ENCODE results near the gene BTN3A1.

Gene BTN3A1

DNA sequence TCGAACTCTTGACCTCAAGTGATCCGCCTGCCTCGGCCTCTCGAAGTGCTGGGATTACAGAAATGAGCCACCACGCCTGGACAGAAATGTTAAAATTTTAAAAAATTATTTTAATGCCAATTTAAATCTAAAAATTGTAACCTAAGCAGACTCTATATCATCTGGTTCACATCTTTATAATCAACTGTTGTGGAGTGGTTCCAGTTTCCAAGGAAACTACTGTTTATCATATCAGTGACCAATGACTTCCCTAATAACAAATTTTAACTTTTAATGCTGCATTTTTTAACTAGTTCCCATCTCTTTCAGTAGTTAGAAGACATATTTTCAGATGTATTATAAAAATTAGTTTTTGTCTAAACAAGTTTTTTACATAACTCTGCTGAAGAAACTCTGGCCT, 42.3 kb upstream of the BTN3A1 start:
- H3K4me3 ChIP-seq (ENCODE audit: low read depth, low read length) = no peak overlapping the region
- no peak for DNase-seq (ENCODE audit: low read depth)
- TF ChIP-seq, protein P1, sequence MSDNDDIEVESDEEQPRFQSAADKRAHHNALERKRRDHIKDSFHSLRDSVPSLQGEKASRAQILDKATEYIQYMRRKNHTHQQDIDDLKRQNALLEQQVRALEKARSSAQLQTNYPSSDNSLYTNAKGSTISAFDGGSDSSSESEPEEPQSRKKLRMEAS (IDR thresholded peaks at IDR 0.05; ENCODE audit: low read depth, low read length) = no peak
- no peak for TF ChIP-seq CTCF (IDR thresholded peaks at IDR 0.05; ENCODE audit: low read depth, low read length)
- TF ChIP-seq MYC (IDR thresholded peaks at IDR 0.05; ENCODE audit: low read depth, low read length) = no peak
- TF ChIP-seq POLR2A (IDR thresholded peaks at IDR 0.05; ENCODE audit: extremely low read depth, insufficient read length) = no peak

DNA sequence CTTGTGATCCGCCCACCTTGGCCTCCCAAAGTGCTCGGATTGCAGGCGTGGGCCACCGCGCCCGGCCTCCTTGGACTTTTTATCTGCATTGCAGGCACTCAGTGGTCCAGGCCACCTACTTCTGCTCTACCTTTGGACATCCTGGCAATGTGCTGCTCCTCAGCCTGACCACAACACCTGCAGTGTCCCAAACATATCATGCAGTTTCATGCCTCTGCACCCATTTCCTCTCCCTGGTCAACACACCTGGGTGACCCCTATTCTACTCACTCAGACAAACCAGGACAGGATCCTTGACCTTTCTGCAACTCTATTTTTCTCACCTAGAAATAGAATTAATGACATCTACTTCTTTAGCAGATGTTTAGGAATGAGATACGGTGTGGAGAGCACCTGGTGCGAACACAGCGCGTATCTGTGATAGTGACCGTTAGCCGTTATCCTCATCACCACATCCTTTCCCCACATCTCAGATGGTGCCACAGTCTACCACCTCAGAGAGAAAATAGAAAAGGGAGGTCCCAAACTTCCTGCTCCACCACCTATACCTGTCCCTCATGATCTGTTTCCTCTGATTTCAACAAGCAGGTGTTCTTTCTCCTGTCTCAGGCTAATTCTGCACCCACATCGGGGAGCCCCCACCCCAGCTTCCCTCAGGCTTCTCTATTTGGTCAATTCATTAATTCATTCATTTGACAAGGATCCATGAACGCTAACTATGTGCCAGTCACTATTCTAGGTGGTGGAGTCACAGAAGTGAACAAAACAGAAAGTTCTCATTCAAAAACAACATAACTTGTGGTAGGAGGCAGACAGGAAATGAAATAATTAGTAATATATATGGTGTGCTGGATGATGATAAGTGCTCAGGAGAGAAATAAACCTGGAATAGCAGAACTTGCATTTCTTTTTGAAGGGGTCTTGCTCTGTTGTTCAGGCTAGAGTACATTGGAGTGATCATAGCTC, 41.3 kb upstream of the BTN3A1 start:
- no peak overlapping the region for H3K4me3 ChIP-seq (ENCODE audit: low read depth, low read length)
- no peak for DNase-seq (ENCODE audit: low read depth)
- TF ChIP-seq, protein P1 (IDR thresholded peaks at IDR 0.05; ENCODE audit: low read depth, low read length) = no peak
- TF ChIP-seq MYC (IDR thresholded peaks at IDR 0.05; ENCODE audit: low read depth, low read length) = no peak
- no peak for TF ChIP-seq CTCF (IDR thresholded peaks at IDR 0.05; ENCODE audit: low read depth, low read length)
- TF ChIP-seq POLR2A (IDR thresholded peaks at IDR 0.05; ENCODE audit: extremely low read depth, insufficient read length) = no peak

- no peak for DNase-seq (ENCODE audit: low read depth)
These were observed 40.5 kb upstream of the BTN3A1 start for GRCh38 chr6:26361544-26361943.

DNA sequence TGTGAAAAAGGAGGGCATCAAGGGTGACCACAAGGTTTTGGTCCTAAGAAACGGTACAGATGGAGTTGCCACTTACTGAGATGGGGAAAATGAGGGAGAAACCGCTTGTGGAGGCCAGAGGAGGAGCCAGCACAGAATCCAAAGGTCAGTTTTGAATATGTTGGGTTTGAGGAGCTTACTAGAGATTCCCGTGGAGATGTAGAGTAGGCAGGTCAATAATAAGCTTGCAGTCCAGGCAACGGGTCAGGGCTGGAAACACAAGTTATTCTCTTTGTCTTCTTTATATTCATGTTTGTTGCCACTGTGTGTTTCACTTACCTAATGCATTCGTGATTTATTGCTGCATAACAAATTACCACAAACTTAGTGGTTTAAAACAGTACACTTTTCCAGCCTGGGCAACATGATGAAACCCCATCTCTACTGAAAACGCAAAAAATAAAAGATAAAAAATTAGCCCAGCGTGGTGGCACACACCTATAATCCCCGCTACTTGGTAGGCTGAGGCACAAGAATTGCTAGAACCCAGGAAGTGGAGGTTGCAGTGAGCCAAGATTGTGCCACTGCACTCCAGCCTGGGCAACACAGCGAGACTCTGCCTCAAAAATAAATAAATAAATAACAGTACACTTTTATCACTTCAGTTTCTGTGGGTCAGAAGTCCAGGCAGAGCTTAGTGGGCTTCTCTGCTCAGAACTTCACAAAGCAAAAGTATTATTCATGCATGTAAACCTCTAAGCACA, 39.8 kb upstream of the BTN3A1 start:
- no peak for DNase-seq (ENCODE audit: low read depth)
- TF ChIP-seq, protein P1 (IDR thresholded peaks at IDR 0.05; ENCODE audit: low read depth, low read length) = no peak
- no peak for TF ChIP-seq POLR2A (IDR thresholded peaks at IDR 0.05; ENCODE audit: extremely low read depth, insufficient read length)
- TF ChIP-seq CTCF (IDR thresholded peaks at IDR 0.05; ENCODE audit: low read depth, low read length) = no peak
- TF ChIP-seq MYC (IDR thresholded peaks at IDR 0.05; ENCODE audit: low read depth, low read length) = no peak
- no peak overlapping the region for H3K4me3 ChIP-seq (ENCODE audit: low read depth, low read length)

More at GRCh38 chr6:26361544-26361943, 40.5 kb upstream of the BTN3A1 start:
- no peak for TF ChIP-seq POLR2A (IDR thresholded peaks at IDR 0.05; ENCODE audit: extremely low read depth, insufficient read length)
- TF ChIP-seq CTCF (IDR thresholded peaks at IDR 0.05; ENCODE audit: low read depth, low read length) = no peak
- no peak for TF ChIP-seq MYC (IDR thresholded peaks at IDR 0.05; ENCODE audit: low read depth, low read length)
- TF ChIP-seq, protein P1 (IDR thresholded peaks at IDR 0.05; ENCODE audit: low read depth, low read length) = no peak
- no peak overlapping the region for H3K4me3 ChIP-seq (ENCODE audit: low read depth, low read length)

- DNase-seq (ENCODE audit: low read depth) = no peak
- H3K4me3 ChIP-seq (ENCODE audit: low read depth, low read length) = no peak overlapping the region
- TF ChIP-seq CTCF (IDR thresholded peaks at IDR 0.05; ENCODE audit: low read depth, low read length) (no peak), MYC (IDR thresholded peaks at IDR 0.05; ENCODE audit: low read depth, low read length) (no peak), POLR2A (IDR thresholded peaks at IDR 0.05; ENCODE audit: extremely low read depth, insufficient read length) (no peak)
- TF ChIP-seq, protein P1 (IDR thresholded peaks at IDR 0.05; ENCODE audit: low read depth, low read length) = no peak
These were observed 39.2 kb upstream of the BTN3A1 start for GRCh38 chr6:26362836-26363220.

Data from NB4 (cell line).